ENCODE results near the gene POLD1.
"Not testable (repeated sequence)": the region's sequence is repeated elsewhere in the genome, so short reads cannot be mapped to it uniquely, and the experiment has no call there.

DNA sequence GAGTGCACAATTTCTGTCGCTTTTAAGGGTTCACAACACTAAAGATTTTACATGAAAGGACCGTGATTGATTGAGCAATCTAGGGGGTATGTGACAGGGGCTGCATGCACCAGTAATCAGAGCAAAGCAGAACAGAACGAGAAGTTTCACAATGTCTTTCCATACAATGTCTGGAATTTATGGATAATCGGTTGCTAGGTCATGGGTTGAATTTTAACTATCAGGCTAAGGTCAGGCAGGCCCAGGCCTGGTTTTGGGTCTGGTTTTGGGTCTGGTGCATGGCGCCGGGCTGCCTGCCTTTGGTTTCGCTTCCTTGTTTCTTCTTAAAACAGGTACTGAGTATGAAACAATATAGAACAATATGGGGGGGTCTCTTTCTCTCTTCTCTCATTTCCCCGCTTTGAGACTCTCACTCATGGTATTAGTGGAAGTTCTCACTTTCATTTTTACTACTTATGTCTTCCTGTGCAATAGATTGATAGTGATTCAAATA, 37.0 kb upstream of the POLD1 start:
- TF ChIP-seq, protein P1, sequence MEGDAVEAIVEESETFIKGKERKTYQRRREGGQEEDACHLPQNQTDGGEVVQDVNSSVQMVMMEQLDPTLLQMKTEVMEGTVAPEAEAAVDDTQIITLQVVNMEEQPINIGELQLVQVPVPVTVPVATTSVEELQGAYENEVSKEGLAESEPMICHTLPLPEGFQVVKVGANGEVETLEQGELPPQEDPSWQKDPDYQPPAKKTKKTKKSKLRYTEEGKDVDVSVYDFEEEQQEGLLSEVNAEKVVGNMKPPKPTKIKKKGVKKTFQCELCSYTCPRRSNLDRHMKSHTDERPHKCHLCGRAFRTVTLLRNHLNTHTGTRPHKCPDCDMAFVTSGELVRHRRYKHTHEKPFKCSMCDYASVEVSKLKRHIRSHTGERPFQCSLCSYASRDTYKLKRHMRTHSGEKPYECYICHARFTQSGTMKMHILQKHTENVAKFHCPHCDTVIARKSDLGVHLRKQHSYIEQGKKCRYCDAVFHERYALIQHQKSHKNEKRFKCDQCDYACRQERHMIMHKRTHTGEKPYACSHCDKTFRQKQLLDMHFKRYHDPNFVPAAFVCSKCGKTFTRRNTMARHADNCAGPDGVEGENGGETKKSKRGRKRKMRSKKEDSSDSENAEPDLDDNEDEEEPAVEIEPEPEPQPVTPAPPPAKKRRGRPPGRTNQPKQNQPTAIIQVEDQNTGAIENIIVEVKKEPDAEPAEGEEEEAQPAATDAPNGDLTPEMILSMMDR (IDR thresholded peaks at IDR 0.05; ENCODE audit: low read depth, low read length, poor library complexity, severe bottlenecking) = not testable (repeated sequence)
- not testable (repeated sequence) for TF ChIP-seq EZH2phosphoT487 (IDR thresholded peaks at IDR 0.05; ENCODE audit: borderline replicate concordance, low read length)
